Hair follicle dermal papilla cell (primary cell): ENCODE data around the gene CHL1. TPM values are rescaled to one million over a fixed set of nuclear protein-coding genes. Genes with fewer than 3 reads are reported as not detected.

Experiments used
- small RNA-seq: library from RNA; depleted of rRNA; stranded (forward); fragments of <200 nt; gene quantifications from one replicate; pipeline ENCODE3, GENCODE V24; 2012
- total RNA-seq: library from RNA; depleted of rRNA; stranded (reverse); fragments of >200 nt; gene quantifications from 2 replicates; pipeline ENCODE4 v1.2.3, GENCODE V29; 2012

Gene CHL1, protein sequence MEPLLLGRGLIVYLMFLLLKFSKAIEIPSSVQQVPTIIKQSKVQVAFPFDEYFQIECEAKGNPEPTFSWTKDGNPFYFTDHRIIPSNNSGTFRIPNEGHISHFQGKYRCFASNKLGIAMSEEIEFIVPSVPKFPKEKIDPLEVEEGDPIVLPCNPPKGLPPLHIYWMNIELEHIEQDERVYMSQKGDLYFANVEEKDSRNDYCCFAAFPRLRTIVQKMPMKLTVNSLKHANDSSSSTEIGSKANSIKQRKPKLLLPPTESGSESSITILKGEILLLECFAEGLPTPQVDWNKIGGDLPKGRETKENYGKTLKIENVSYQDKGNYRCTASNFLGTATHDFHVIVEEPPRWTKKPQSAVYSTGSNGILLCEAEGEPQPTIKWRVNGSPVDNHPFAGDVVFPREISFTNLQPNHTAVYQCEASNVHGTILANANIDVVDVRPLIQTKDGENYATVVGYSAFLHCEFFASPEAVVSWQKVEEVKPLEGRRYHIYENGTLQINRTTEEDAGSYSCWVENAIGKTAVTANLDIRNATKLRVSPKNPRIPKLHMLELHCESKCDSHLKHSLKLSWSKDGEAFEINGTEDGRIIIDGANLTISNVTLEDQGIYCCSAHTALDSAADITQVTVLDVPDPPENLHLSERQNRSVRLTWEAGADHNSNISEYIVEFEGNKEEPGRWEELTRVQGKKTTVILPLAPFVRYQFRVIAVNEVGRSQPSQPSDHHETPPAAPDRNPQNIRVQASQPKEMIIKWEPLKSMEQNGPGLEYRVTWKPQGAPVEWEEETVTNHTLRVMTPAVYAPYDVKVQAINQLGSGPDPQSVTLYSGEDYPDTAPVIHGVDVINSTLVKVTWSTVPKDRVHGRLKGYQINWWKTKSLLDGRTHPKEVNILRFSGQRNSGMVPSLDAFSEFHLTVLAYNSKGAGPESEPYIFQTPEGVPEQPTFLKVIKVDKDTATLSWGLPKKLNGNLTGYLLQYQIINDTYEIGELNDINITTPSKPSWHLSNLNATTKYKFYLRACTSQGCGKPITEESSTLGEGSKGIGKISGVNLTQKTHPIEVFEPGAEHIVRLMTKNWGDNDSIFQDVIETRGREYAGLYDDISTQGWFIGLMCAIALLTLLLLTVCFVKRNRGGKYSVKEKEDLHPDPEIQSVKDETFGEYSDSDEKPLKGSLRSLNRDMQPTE (N-terminal part only)
- total RNA-seq: under 0.01 TPM in 1 of 2 replicates, not detected in the other

DNA sequence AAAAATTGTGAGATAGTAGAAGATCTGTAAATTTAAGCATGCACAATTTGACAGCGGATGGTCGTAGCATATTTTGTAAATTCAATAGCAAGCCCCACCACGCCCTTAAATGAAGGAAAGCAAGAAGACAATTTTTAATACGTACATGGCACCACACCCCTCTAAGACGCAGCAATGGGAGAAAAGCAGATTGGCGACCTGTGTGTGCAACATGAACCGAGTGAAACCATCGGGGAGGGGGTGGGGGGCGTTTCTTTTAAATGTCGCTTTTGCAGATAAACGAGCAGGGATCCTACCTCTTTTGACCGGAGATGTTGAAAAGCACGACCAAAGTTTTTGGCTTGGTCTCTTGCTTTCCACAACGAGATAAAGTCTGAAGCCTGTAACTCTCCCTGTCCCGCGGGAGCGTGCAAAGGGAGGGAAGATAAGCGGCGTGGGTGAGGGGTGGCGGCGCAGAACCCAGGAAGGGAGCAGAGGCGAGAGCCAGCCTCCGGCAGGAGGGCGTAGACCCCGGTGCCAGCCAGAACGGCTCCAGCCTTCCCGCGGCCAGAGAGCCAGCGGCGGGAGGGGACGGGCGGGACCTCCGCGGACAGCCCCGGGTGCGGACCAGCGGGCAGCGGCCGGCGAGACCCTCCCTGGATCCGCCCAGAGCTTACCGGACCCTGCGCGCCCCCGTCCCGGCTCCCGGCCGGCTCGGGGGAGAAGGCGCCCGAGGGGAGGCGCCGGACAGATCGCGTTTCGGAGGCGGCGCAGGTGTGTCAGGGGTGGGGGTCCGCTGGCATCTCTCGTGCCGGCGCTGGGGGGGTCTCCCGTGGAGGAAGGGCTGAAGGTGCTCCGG lies at the start of gene CHL1:
Gene CHL1 (plus strand): TSS at position 453 of the 838 bp plus-strand sequence. CDS start 123,014 bp downstream, outside the sequence.

Small RNA genes lying within 50 kb of the gene (small RNA-seq; reads per million reads assigned to genes)
- gene RNU6-1194P: not detected
